ENCODE measurements around the gene PDLIM3.
"Not testable (repeated sequence)": the region's sequence is repeated elsewhere in the genome, so short reads cannot be mapped to it uniquely, and the experiment has no call there.

PDLIM3 gene

GRCh38 chr4:185552254-185552653, 16.9 kb upstream of the PDLIM3 start:
- no peak for DNase-seq (ENCODE audit: low read depth)

DNA sequence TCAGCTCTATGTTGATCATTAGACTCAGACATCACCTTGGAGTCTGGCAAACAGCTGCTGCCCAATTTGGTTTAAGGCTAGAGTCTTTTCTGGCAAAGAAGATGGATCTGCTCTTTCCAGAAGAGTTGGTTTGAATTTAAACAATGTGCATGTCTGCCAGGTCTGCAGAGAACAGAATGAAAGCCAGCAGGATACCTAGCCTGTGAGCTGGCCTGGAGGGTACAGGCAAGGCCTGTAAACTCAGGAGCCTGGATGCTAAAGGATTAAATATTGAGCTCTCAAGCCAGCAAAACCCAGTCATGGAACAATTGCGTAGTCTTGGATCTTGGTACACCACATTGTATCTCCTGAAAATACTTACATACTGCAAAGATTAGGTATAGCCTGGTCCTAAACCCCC, 15.6 kb upstream of the PDLIM3 start:
- no peak for DNase-seq (ENCODE audit: low read depth)

- no peak for DNase-seq (ENCODE audit: low read depth)
These were observed 13.9 kb upstream of the PDLIM3 start for GRCh38 chr4:185549095-185549639.

- DNase-seq (ENCODE audit: low read depth) = no peak
These were observed 13.3 kb upstream of the PDLIM3 start for GRCh38 chr4:185548587-185548986.

- DNase-seq (ENCODE audit: low read depth) = no peak
These were observed 11.0 kb upstream of the PDLIM3 start for GRCh38 chr4:185546335-185546734.

- no peak for DNase-seq (ENCODE audit: low read depth)
These were observed 7.5 kb upstream of the PDLIM3 start for GRCh38 chr4:185542626-185543315.

GRCh38 chr4:185541251-185541727, 6.0 kb upstream of the PDLIM3 start:
- DNase-seq (ENCODE audit: low read depth) = no peak

DNA sequence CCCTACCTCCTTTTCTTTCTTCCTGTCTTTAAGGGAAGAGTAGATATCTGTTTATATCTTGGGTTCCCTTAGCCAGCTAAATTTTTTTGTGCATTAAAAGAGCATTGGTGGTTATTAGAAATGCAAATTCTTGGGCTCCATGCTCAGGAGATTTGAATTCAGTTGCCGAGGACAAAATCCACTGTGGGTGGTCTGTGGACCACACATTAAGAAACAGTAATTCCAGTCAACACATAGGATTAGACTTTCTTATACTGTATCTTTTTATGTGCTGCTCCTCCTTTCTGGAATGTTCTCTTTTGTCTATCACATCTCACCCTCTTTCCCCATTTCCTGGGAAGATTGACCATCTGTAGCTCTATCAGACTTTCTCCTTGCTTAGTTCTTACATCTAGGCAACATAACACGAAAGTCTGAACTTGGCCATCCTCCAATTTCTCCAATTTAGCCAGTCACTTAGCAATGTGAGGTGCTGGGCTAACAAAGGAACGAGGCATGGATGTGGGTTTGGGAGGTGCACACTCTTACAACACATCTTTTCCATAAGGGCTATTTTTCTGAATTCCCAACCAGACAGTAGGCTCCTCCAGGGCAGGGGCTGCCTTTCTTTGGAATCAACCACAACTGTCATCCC, 5.3 kb upstream of the PDLIM3 start:
- DNase-seq (ENCODE audit: low read depth) = no peak

GRCh38 chr4:185540040-185540439, 4.7 kb upstream of the PDLIM3 start:
- no peak for DNase-seq (ENCODE audit: low read depth)

DNA sequence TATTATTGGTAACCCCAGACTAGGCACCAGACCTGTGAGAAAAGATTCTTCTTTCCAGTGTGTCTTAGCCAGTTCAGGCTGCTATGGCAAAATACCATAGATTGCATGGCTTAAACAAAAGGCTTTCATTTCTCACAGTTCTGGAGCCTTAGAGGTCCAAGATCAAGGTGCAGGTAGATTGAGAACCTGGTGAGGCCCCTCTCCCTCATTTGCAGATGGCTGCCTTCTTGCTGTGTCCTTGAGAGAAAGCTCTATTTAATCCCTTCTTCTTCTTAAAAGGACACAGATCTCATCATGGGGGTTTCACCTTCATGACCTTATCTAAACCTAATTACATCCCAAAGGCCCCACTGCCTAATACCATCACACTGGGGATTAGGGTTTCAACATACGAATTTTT, 3.5 kb upstream of the PDLIM3 start:
- no peak for DNase-seq (ENCODE audit: low read depth)

DNA sequence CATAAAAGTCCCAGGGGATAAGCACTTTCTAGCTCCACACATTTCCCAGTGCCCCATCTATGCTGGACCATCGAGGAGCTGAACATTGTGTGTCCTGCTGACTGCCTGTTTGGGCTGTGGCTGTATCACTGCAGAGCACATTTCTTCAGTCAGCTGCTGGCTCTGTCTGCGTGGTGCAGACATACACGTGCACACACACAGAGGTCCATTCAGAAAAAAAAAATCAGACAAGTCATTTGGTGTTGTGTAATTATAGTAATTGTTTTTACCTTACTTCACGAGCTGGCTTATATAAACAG, 1.1 kb upstream of the PDLIM3 start:
- no peak for DNase-seq (ENCODE audit: low read depth)

GRCh38 chr4:185535612-185536410, 504 bp upstream of the PDLIM3 start:
- no peak for DNase-seq (ENCODE audit: low read depth)

DNA sequence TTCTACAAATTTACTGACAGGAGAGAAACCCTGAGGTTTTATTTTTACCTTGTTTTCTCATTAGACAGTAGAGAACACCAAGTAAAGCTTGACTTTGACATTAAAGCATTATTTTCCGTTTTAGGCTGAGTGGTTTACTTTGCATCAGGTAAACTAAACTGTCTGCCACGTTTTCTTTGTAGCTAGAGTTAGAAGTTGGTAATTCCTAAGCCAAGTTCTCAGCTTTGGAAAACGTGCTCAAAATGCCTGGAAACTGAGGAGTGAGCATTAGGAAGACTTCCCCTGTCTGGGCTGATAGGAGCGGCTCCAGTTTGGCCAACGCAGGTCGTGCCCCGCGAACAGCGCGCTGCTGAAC, 819 bp downstream of the PDLIM3 start:
- no peak for DNase-seq (ENCODE audit: low read depth)

- no peak for DNase-seq (ENCODE audit: low read depth)
These were observed 2.4 kb downstream of the PDLIM3 start for GRCh38 chr4:185532795-185533324.

DNA sequence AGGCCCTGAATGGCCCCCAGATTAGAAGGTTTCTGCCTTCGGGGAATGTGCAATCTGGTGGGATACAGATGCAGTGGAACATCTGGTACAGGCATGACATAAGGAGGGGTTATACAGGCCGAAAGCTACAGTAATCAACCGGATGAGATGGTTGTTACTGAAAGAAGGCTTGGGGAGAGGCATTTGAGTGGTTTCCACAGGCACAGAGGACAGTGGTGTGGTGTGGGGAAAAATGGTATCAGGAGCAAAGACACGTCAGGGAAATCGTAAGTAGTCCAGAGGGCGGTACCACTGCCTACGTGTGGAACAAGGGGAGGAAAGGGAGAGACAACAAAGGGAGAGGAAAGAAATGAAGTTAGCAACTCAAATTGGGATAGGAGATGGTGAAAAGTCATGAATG, 3.0 kb downstream of the PDLIM3 start:
- DNase-seq (ENCODE audit: low read depth) = no peak

DNA sequence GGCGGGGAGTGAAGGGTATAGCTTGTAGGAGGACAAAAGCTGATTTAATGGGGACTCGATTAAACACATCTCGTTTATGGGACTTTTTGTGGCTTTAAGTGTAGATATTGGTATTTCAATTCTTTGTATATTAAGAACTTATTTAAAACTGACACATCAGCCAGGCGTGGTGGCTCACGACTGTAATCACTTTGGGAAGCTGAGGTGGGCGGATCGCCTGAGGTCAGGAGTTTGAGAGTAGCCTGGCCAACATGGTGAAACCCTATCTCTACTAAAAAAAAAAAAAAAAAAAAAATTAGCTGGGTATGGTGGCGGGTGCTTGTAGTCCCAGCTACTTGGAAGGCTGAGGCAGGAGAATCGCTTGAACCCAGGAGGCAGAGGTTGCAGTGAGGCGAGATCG, 3.7 kb downstream of the PDLIM3 start:
- not testable (repeated sequence) for DNase-seq (ENCODE audit: low read depth)

DNA sequence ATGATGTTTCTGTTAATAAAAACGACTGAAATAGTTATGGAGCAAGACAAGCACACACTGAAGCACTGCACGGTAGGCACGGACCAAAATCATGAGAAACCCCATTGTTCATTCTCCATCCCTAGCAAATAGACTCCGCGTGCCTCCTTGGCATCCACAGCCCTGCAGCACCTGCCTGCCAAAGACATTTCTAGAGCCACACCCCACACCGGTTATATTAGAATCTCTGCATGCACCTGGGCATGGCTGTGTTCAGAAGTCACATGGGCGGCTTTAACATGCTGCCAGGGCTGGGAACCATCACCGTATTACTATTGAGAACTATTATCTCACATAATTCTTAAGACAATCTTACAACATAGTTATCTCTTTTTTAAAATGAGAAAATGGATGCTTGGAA, 5.9 kb downstream of the PDLIM3 start:
- no peak for DNase-seq (ENCODE audit: low read depth)

GRCh38 chr4:185524888-185525863, 10.1 kb downstream of the PDLIM3 start:
- no peak for DNase-seq (ENCODE audit: low read depth)

DNA sequence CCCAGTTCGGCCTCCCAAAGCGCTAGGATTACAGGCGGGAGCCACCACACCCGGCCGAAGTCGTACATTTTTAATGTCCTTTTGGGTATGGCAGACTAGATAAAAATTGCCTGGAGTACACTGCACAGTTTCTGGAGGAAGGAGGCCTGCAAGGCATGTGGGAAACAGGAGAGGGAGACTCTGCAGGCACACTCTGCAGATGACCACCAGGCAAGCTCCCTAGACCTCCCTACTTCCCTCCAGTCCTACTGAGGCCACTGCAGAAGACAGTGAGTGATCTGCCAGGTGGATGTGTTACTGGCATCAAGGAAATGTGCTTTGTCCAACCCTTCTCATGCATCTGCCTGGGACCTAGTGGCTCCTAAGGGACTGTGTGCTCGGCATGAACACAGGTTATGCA, 11.4 kb downstream of the PDLIM3 start:
- no peak for DNase-seq (ENCODE audit: low read depth)

DNA sequence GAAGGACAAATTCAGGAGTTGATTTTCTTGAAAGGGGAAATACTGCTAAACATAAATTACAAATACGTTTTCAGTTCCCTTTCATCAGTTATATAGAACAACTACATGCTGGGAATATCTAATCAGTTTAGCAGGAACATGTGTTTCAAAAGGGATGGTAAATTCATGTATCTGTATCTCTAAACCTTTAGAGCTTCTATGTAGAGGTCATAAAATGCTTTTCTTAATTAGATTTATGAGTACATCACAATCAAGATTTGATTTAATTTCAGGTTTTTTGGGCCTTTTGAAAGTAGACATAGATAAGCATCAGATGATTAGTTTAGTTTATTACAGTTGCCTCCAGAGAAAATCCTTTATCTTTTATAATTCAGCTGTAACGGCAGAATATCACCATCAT, 12.9 kb downstream of the PDLIM3 start:
- DNase-seq (ENCODE audit: low read depth) = no peak

DNA sequence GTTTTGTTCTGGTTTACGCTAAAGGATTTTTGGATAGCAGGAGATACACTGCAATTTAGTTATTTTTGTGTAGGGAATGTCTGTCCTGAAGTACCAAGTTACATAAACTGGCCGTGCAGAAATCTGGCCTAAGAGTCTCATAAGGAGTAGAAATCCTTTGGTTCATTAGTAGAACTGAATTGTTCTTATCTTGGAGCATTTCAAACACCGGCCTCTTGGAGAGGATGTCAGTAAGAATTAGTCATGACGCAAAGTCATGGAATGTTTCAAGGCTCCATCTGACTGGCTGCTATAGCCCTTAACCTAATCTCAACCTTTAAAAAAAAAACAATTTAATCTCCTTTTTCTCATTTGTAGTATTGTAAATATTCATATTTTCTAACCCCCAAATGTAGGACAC, 15.2 kb downstream of the PDLIM3 start:
- no peak for DNase-seq (ENCODE audit: low read depth)

DNA sequence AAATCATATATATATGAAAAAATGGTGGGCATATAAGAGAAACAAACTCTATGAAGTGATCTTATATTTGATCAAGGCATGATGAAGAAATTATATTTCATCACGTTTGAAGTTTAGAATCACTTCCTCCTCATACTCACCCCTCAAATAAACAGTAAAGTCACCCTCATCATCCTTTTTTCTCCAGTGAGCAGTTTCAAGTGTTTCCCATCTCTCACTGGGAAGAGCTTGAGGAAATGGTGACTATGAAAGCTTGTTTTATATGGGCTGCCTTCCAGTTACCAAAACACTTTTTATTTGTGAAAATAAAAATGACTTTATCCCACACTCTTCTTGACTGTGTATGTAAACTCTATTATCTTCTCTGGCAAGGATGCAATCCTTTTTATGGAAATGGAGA, 16.8 kb downstream of the PDLIM3 start:
- no peak for DNase-seq (ENCODE audit: low read depth)

Data from GM04504 (cell line).